Esophagus squamous epithelium (tissue), 5 donors: Measurements from ENCODE around the gene SLIT1. TPM values are rescaled to one million over a fixed set of nuclear protein-coding genes. Genes with fewer than 3 reads are reported as not detected.

Source experiments
- DNase-seq: peaks from one replicate; lab custom pipeline; 2025; lab: John Stamatoyannopoulos, UW
- H3K27ac ChIP-seq, 4 donors: fragments of 200-600 bp; sonication (generic); one replicate each; pipeline ENCODE4 v1.5.1; 2016 to 2019; ENCODE audit warnings: mild to moderate bottlenecking in 1 of 4
- H3K27me3 ChIP-seq, 4 donors: fragments of 200-600 bp; sonication (generic); 1 replicate in 3 of 4; 2 replicates in 1 of 4; pipeline versions ENCODE4 v1.5.1 to v1.6.0; 2017 to 2021; ENCODE audit warnings: antibody characterized with exemption in 1 of 4
- H3K36me3 ChIP-seq, 3 donors: fragments of 200-600 bp; sonication (generic); one replicate each; pipeline ENCODE4 v1.5.1; 2016 to 2019
- H3K4me1 ChIP-seq, 3 donors: fragments of 200-600 bp; sonication (generic); one replicate each; pipeline ENCODE4 v1.5.1; 2017 to 2019
- H3K4me3 ChIP-seq, 4 donors: fragments of 200-600 bp; sonication (generic); 1 replicate in 3 of 4; 2 replicates in 1 of 4; pipeline ENCODE4 v1.5.1; 2016 to 2019; ENCODE audit warnings: mild to moderate bottlenecking in 2 of 4, moderate library complexity in 1 of 4
- H3K9me3 ChIP-seq, 3 donors: fragments of 200-600 bp; sonication (generic); one replicate each; pipeline ENCODE4 v1.5.1; 2016 to 2019
- CTCF ChIP-seq, 6 experiments: fragments of 450-650 bp in 4 of 6; fragments of 200-600 bp in 2 of 6; sonication (generic) in 2 of 6; IDR thresholded peaks; one replicate each; pipeline ENCODE4 v1.5.1; 2016 to 2019; ENCODE audit warnings: antibody characterized with exemption in 6 of 6, mild to moderate bottlenecking in 4 of 6, moderate library complexity in 4 of 6
- POLR2A ChIP-seq, 4 donors: fragments of 450-650 bp; IDR thresholded peaks; one replicate each; pipeline ENCODE4 v1.6.1; 2017; ENCODE audit warnings: antibody characterized with exemption in 4 of 4, mild to moderate bottlenecking in 4 of 4, moderate library complexity in 3 of 4
- WGBS, 2 donors: methylation state at CpG; one replicate each; pipeline ENCODE4 v1.1.5; 2018; 5-methylcytosine and 5-hydroxymethylcytosine counted together
- intact Hi-C: fragments of 100-400 bp; cut with DNase I; formaldehyde crosslinking; loops from one replicate; pipeline ENCODE4 v1.15.0; 2022
- total RNA-seq, 4 donors: library from RNA; depleted of rRNA; stranded (reverse); fragments of >200 nt; gene quantifications; one replicate each; pipeline ENCODE4 v1.1.0, GENCODE V29; 2016
- donor health status: DM: yes; HTN: yes; CAD: no.

SLIT1 gene
- total RNA-seq, 4 donors from 2014 or later, result not detected

GRCh38 chr10:97129666-97130065, 56.1 kb downstream of the SLIT1 start:
- Histone ChIP-seq H3K4me3 (no peak overlapping the region), H3K27ac (no peak overlapping the region), H3K36me3 (no peaks in the 10 kb centered on the region), H3K27me3 (peaks cover 0 to 23% (median 0%) of the 10 kb centered on the region in 4 donors), H3K4me1 (no peaks in the 10 kb centered on the region), H3K9me3 (no peaks in the 10 kb centered on the region)
- TF ChIP-seq POLR2A (IDR thresholded peaks at IDR 0.05), result no peak
- TF ChIP-seq CTCF (IDR thresholded peaks at IDR 0.05), result no peak
- intact Hi-C loops, result no loop called here
- no peak for DNase-seq
- WGBS, 2 donors, result 29 to 66% methylated on average over 4 of the region's 11 CpGs

- DNase-seq, result no peak
- H3K27me3 ChIP-seq, result peaks cover 0 to 22% (median 0%) of the 10 kb centered on the region in 4 donors
Observed at GRCh38 chr10:97128516-97129154, 57.1 kb downstream of the SLIT1 start.

GRCh38 chr10:97128039-97128492, 57.7 kb downstream of the SLIT1 start:
- Histone ChIP-seq H3K4me3 (no peak overlapping the region), H3K9me3 (no peaks in the 10 kb centered on the region), H3K27ac (no peak overlapping the region), H3K36me3 (no peaks in the 10 kb centered on the region), H3K4me1 (no peaks in the 10 kb centered on the region), H3K27me3 (peaks cover 0 to 25% (median 0%) of the 10 kb centered on the region in 4 donors)
- TF ChIP-seq CTCF (IDR thresholded peaks at IDR 0.05) (no peak), POLR2A (IDR thresholded peaks at IDR 0.05) (no peak)
- intact Hi-C loops, result no loop called here
- DNase-seq, result no peak
- WGBS, 2 donors, result 69 to 71% methylated on average over 7 to 11 of the region's 11 CpGs

More at GRCh38 chr10:97128516-97129154, 57.1 kb downstream of the SLIT1 start:
- intact Hi-C loops, result no loop called here
- Histone ChIP-seq H3K4me1 (no peaks in the 10 kb centered on the region), H3K4me3 (no peak overlapping the region), H3K36me3 (no peaks in the 10 kb centered on the region), H3K9me3 (no peaks in the 10 kb centered on the region), H3K27ac (no peak overlapping the region)
- TF ChIP-seq CTCF (IDR thresholded peaks at IDR 0.05) (no peak), POLR2A (IDR thresholded peaks at IDR 0.05) (no peak)
- 62 to 64% methylated on average over 10 to 12 of the region's 12 CpGs for WGBS, 2 donors

- Histone ChIP-seq H3K4me3 (no peak overlapping the region), H3K27me3 (peaks cover 0 to 28% (median 0%) of the 10 kb centered on the region in 4 donors), H3K27ac (no peak overlapping the region), H3K4me1 (no peaks in the 10 kb centered on the region), H3K36me3 (no peaks in the 10 kb centered on the region), H3K9me3 (no peaks in the 10 kb centered on the region)
- intact Hi-C loops, result no loop called here
- no peak for TF ChIP-seq POLR2A (IDR thresholded peaks at IDR 0.05)
- no peak for TF ChIP-seq CTCF (IDR thresholded peaks at IDR 0.05)
- no peak for DNase-seq
- 53 to 78% methylated on average over 4 to 6 of the region's 7 CpGs for WGBS, 2 donors
Observed at GRCh38 chr10:97127509-97127908, 58.2 kb downstream of the SLIT1 start.

GRCh38 chr10:97124211-97124610, 61.5 kb downstream of the SLIT1 start:
- intact Hi-C loops, result no loop called here
- no peak for DNase-seq
- WGBS, 2 donors, result 67% methylated on average over 3 of the region's 5 CpGs; no CpG with 5 or more reads in 1 of the 2 donors
- Histone ChIP-seq H3K27ac (no peak overlapping the region), H3K27me3 (peaks cover 0 to 42% (median 0%) of the 10 kb centered on the region in 4 donors), H3K4me1 (no peaks in the 10 kb centered on the region), H3K9me3 (no peaks in the 10 kb centered on the region), H3K36me3 (no peaks in the 10 kb centered on the region), H3K4me3 (no peak overlapping the region)
- TF ChIP-seq POLR2A (IDR thresholded peaks at IDR 0.05), result no peak
- no peak for TF ChIP-seq CTCF (IDR thresholded peaks at IDR 0.05)
